Measurements from ENCODE around the gene FGD6.
"Not testable (repeated sequence)": the region's sequence is repeated elsewhere in the genome, so short reads cannot be mapped to it uniquely, and the experiment has no call there.

GRCh38 chr12:95196875-95197569 lies 20.2 kb downstream of the FGD6 start:
- TF ChIP-seq POLR2AphosphoS5, POLR2A (IDR thresholded peaks at IDR 0.05; ENCODE audit: low read depth, low read length): not testable (repeated sequence)
